Mesenchymal stem cell (in vitro differentiated cells and primary cell): ENCODE measurements around the gene NTN1.

Experiments used
- DNase-seq: peaks from one replicate; pipeline ENCODE4 v3.0.0-alpha.2; 2013
- H2AFZ ChIP-seq: one replicate; pipeline ENCODE4 v1.6.1; 2013; ENCODE audit warnings: low read depth, mild to moderate bottlenecking, control low read depth, inconsistent platforms, low read length, moderate library complexity
- H2AK5ac ChIP-seq: 2 replicates; pipeline ENCODE4 v1.6.1; 2013; ENCODE audit warnings: low read length, moderate library complexity, mild to moderate bottlenecking, inconsistent platforms; ENCODE audit not compliant: severe bottlenecking
- H2BK120ac ChIP-seq: one replicate; pipeline ENCODE4 v1.6.1; 2013; ENCODE audit warnings: low read depth, mild to moderate bottlenecking, inconsistent platforms, low read length, moderate library complexity
- H2BK12ac ChIP-seq, 2 experiments: one replicate each; pipeline ENCODE4 v1.6.1; 2013; ENCODE audit warnings: inconsistent platforms in 2 of 2, low read length in 2 of 2, mild to moderate bottlenecking in 2 of 2, moderate library complexity in 2 of 2, control low read depth in 1 of 2
- H2BK15ac ChIP-seq: one replicate; pipeline ENCODE4 v1.6.1; 2013; ENCODE audit warnings: mild to moderate bottlenecking, low read depth, inconsistent platforms; ENCODE audit not compliant: poor library complexity, severe bottlenecking
- H2BK5ac ChIP-seq: 2 replicates; pipeline ENCODE4 v1.6.1; 2013; ENCODE audit warnings: low read depth, mild to moderate bottlenecking, low read length, control low read depth, inconsistent platforms; ENCODE audit not compliant: poor library complexity, severe bottlenecking
- H3K14ac ChIP-seq, 2 experiments: one replicate each; pipeline ENCODE4 v1.6.1; 2013; ENCODE audit warnings: inconsistent platforms in 2 of 2, low read length in 2 of 2, control low read depth in 1 of 2, mild to moderate bottlenecking in 1 of 2, moderate library complexity in 1 of 2
- H3K18ac ChIP-seq, 2 experiments: one replicate each; pipeline ENCODE4 v1.6.1; 2013; ENCODE audit warnings: inconsistent platforms in 2 of 2, low read length in 2 of 2, control low read depth in 1 of 2, low read depth in 1 of 2, mild to moderate bottlenecking in 1 of 2
- H3K23ac ChIP-seq, 2 experiments: one replicate each; pipeline ENCODE4 v1.6.1; 2013; ENCODE audit warnings: inconsistent platforms in 2 of 2, low read length in 2 of 2, mild to moderate bottlenecking in 2 of 2, moderate library complexity in 2 of 2, control low read depth in 1 of 2
- H3K27ac ChIP-seq: 2 replicates; pipeline ENCODE4 v1.5.1; 2013; ENCODE audit warnings: mild to moderate bottlenecking, moderate library complexity, low read length, control low read depth, inconsistent platforms; ENCODE audit not compliant: poor library complexity, severe bottlenecking
- H3K27me3 ChIP-seq, 2 experiments: 2 replicates each; pipeline versions ENCODE4 v1.6.1 to v1.7.0; 2013; ENCODE audit warnings: low read length in 2 of 2, mild to moderate bottlenecking in 2 of 2, moderate library complexity in 2 of 2, control low read depth in 1 of 2, inconsistent platforms in 1 of 2; ENCODE audit not compliant: control insufficient read depth in 1 of 2, insufficient read depth in 1 of 2
- H3K36me3 ChIP-seq, 2 experiments: 2 replicates each; pipeline versions ENCODE4 v1.6.1 to v1.7.0; 2013; ENCODE audit warnings: low read length in 2 of 2, control low read depth in 1 of 2, inconsistent platforms in 1 of 2, low read depth in 1 of 2, mild to moderate bottlenecking in 1 of 2; ENCODE audit not compliant: insufficient read depth in 2 of 2, control insufficient read depth in 1 of 2
- H3K4ac ChIP-seq, 2 experiments: one replicate each; pipeline ENCODE4 v1.6.1; 2013; ENCODE audit warnings: inconsistent platforms in 2 of 2, low read length in 2 of 2, mild to moderate bottlenecking in 2 of 2, moderate library complexity in 2 of 2, control low read depth in 1 of 2, low read depth in 1 of 2
- H3K4me1 ChIP-seq: 2 replicates; pipeline ENCODE4 v1.6.1; 2013; ENCODE audit warnings: low read depth, low read length, control low read depth; ENCODE audit not compliant: control insufficient read depth, insufficient read depth
- H3K4me2 ChIP-seq: 2 replicates; pipeline ENCODE4 v1.6.1; 2013; ENCODE audit warnings: low read length, mild to moderate bottlenecking, inconsistent platforms; ENCODE audit not compliant: poor library complexity, severe bottlenecking
- H3K4me3 ChIP-seq, 2 experiments: 2 replicates each; pipeline versions ENCODE4 v1.5.1 to v1.7.0; 2013; ENCODE audit warnings: low read length in 2 of 2, mild to moderate bottlenecking in 2 of 2, control low read depth in 1 of 2, low read depth in 1 of 2; ENCODE audit not compliant: insufficient read depth in 1 of 2
- H3K79me1 ChIP-seq: replicated peaks from 2 replicates; pipeline ENCODE4 v1.6.1; 2013; ENCODE audit warnings: mild to moderate bottlenecking, control low read depth, low read length, inconsistent platforms; ENCODE audit not compliant: poor library complexity, severe bottlenecking
- H3K9ac ChIP-seq: 2 replicates; pipeline ENCODE4 v1.7.0; 2013; ENCODE audit warnings: mild to moderate bottlenecking, low read length, moderate library complexity
- H3K9me3 ChIP-seq: 2 replicates; pipeline ENCODE4 v1.7.0; 2013; ENCODE audit warnings: mild to moderate bottlenecking, low read length; ENCODE audit not compliant: control insufficient read depth
- H4K8ac ChIP-seq: one replicate; pipeline ENCODE4 v1.6.1; 2013; ENCODE audit warnings: inconsistent platforms, mild to moderate bottlenecking, low read length, moderate library complexity
- H4K91ac ChIP-seq: one replicate; pipeline ENCODE4 v1.6.1; 2013; ENCODE audit warnings: mild to moderate bottlenecking, low read length, inconsistent platforms
- WGBS: methylation state at CpG from one replicate; pipeline ENCODE4 v1.1.7; 2013; ENCODE audit warnings: mixed read lengths; 5-methylcytosine and 5-hydroxymethylcytosine counted together

Gene NTN1

DNA sequence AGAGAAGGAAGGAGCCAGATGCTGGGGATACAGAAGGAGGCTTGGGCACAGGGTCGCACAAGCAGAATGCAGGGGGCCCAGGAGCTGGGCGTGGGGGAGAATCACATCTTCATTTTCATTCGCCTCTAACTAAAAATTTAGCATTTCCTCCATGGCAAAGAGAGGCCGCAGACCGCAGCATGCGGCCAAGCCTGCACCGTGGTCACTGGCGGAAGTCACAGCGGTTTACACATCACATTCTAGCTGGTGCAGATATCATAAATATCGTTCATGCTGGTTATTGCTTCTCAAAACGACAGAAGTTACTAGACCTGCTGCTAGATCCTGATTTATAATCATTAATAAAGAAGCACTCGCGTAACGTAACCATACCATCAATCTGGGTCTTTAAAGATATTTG lies 162.0 kb downstream of the NTN1 start:
- Histone ChIP-seq H3K36me3 (no peaks in the 10 kb centered on the region), H4K91ac (no peak overlapping the region), H2AK5ac (no peak overlapping the region), H3K4me1 (no peaks in the 10 kb centered on the region), H3K18ac (no peak overlapping the region), H2AFZ (no peak overlapping the region), H2BK5ac (no peak overlapping the region), H3K9ac (no peak overlapping the region), H3K14ac (no peak overlapping the region), H3K4me2 (no peak overlapping the region), H4K8ac (no peak overlapping the region), H3K27me3 (peaks cover 39 to 62% of the 10 kb centered on the region in 2 experiments), H3K79me1 (no peaks in the 10 kb centered on the region), H2BK120ac (no peak overlapping the region), H3K4me3 (no peak overlapping the region), H3K4ac (no peak overlapping the region), H2BK15ac (no peak overlapping the region), H2BK12ac (no peak overlapping the region), H3K27ac (no peak overlapping the region), H3K9me3 (no peaks in the 10 kb centered on the region), H3K23ac (no peak overlapping the region)
- no peak for DNase-seq
- WGBS: 82% methylated on average over 11 of the region's 14 CpGs

DNA sequence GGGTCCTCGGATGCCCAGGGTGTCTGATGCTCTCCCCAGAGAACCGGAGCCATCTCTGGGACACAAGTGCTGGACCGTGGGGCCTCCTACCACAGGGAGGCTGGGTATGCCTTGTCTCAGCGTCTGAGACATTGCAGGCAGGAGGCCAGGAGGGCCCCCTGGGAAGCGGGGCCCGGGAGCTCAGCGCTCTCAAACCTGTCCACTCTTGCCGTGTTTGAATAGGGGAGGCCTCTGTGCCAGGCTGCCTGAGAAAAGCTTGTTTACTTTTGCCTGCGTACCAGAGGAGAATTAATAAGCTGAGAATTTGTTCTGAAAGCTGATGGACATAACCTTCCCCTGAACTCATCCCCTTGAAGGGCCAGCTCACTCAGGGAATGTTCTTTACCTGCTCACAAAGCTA lies 163.8 kb downstream of the NTN1 start:
- H3K27me3 ChIP-seq: peaks cover 37 to 51% of the 10 kb centered on the region in 2 experiments
- H3K79me1 ChIP-seq: no peaks in the 10 kb centered on the region
- no peak overlapping the region for H2BK12ac ChIP-seq
- no peaks in the 10 kb centered on the region for H3K36me3 ChIP-seq
- H3K27ac ChIP-seq: no peak overlapping the region
- H3K23ac ChIP-seq: no peak overlapping the region
- DNase-seq: no peak
- no peak overlapping the region for H3K4ac ChIP-seq
- H3K4me1 ChIP-seq: no peaks in the 10 kb centered on the region
- H2BK15ac ChIP-seq: no peak overlapping the region
- no peak overlapping the region for H3K9ac ChIP-seq
- no peak overlapping the region for H2BK5ac ChIP-seq
- no peak overlapping the region for H3K14ac ChIP-seq
- no peak overlapping the region for H2BK120ac ChIP-seq
- H2AK5ac ChIP-seq: no peak overlapping the region
- no peak overlapping the region for H3K4me2 ChIP-seq
- H3K4me3 ChIP-seq: no peak overlapping the region
- no peak overlapping the region for H4K91ac ChIP-seq
- H4K8ac ChIP-seq: no peak overlapping the region
- no peak overlapping the region for H3K18ac ChIP-seq
- no peaks in the 10 kb centered on the region for H3K9me3 ChIP-seq
- 75% methylated on average over 9 of the region's 9 CpGs for WGBS
- H2AFZ ChIP-seq: no peak overlapping the region

- Histone ChIP-seq H2AFZ (no peak overlapping the region), H3K23ac (no peak overlapping the region), H3K4me3 (no peak overlapping the region), H3K9me3 (no peaks in the 10 kb centered on the region), H3K27me3 (peaks cover 31 to 45% of the 10 kb centered on the region in 2 experiments), H2BK120ac (no peak overlapping the region), H4K8ac (no peak overlapping the region), H3K9ac (no peak overlapping the region), H2BK15ac (no peak overlapping the region), H2BK5ac (no peak overlapping the region), H3K18ac (no peak overlapping the region), H3K4me2 (no peak overlapping the region), H3K79me1 (no peaks in the 10 kb centered on the region), H3K36me3 (no peaks in the 10 kb centered on the region), H2BK12ac (no peak overlapping the region), H3K4me1 (no peaks in the 10 kb centered on the region), H2AK5ac (no peak overlapping the region), H3K4ac (no peak overlapping the region), H3K14ac (no peak overlapping the region), H4K91ac (no peak overlapping the region), H3K27ac (no peak overlapping the region)
- no peak for DNase-seq
- WGBS: 79% methylated on average over 2 of the region's 4 CpGs
These were observed 164.5 kb downstream of the NTN1 start for GRCh38 chr17:9185688-9186284.

- no peak overlapping the region for H2AK5ac ChIP-seq
- no peak overlapping the region for H3K4ac ChIP-seq
- no peak overlapping the region for H2BK5ac ChIP-seq
- no peak overlapping the region for H4K8ac ChIP-seq
- no peak overlapping the region for H2BK15ac ChIP-seq
- no peak overlapping the region for H2AFZ ChIP-seq
- no peak overlapping the region for H3K4me3 ChIP-seq
- H3K18ac ChIP-seq: no peak overlapping the region
- H2BK120ac ChIP-seq: no peak overlapping the region
- no peak overlapping the region for H2BK12ac ChIP-seq
- H3K27ac ChIP-seq: no peak overlapping the region
- H3K4me2 ChIP-seq: no peak overlapping the region
- no peak overlapping the region for H3K14ac ChIP-seq
- H3K23ac ChIP-seq: no peak overlapping the region
- H3K27me3 ChIP-seq: peaks cover 25 to 37% of the 10 kb centered on the region in 2 experiments
- no peak overlapping the region for H3K9ac ChIP-seq
- 88% methylated on average over 6 of the region's 7 CpGs for WGBS
- H3K79me1 ChIP-seq: no peaks in the 10 kb centered on the region
- H3K9me3 ChIP-seq: no peaks in the 10 kb centered on the region
- no peaks in the 10 kb centered on the region for H3K4me1 ChIP-seq
- DNase-seq: no peak
- no peak overlapping the region for H4K91ac ChIP-seq
- no peaks in the 10 kb centered on the region for H3K36me3 ChIP-seq
These were observed 166.5 kb downstream of the NTN1 start for GRCh38 chr17:9187828-9188227.
